Measurements from ENCODE around the gene ATRIP. TPM values are rescaled to one million over a fixed set of nuclear protein-coding genes. Genes with fewer than 3 reads are reported as not detected.

The ATRIP gene
- polyA plus RNA-seq, 2 of the 4 experiments (the other 2 are of a cell fraction), result 6.1 to 9.4 TPM

DNA sequence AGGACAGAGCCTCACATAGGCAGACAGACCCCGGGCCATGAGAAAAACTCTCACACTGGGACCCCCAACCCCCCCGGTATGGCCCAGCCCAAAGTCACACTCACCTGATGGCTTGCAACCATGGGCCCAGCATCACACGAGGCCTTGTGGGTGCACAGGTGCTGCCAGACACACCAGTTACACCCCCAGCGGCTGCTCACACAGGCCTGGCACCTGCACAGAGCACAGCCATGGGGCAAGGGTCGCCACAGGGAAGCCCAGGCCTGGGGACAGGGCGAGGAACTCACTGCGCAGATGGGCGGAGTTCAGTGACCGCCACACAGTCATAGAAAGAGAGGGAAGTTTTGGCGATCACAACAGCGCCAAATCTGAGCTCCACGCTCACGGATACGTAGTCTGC is 26.0 kb upstream of the ATRIP start:
- TF ChIP-seq EHF (CRISPR knock-in tag; IDR thresholded peaks at IDR 0.05) (no peak), HES2 (IDR thresholded peaks at IDR 0.05) (no peak), BHLHE40 (IDR thresholded peaks at IDR 0.05; ENCODE audit: low read depth, low read length) (no peak), NFE2L2 (conservative IDR thresholded peaks at IDR 0.05; ENCODE audit: low read length) (no peak), POLR2AphosphoS2 (conservative IDR thresholded peaks at IDR 0.05; ENCODE audit: low read length) (no peak), SREBF2 (IDR thresholded peaks at IDR 0.05) (no peak), RCOR1 (IDR thresholded peaks at IDR 0.05; ENCODE audit: low read depth, low read length) (no peak), ZNF302 (CRISPR knock-in tag; IDR thresholded peaks at IDR 0.05) (no peak), RFX5 (IDR thresholded peaks at IDR 0.05) (no peak), KDM1A (IDR thresholded peaks at IDR 0.05; ENCODE audit: low read depth) (no peak)
- Histone ChIP-seq H3K27ac (no peak overlapping the region), H3K4me2 (no peak overlapping the region), H3K4me3 (no peak overlapping the region), H3K4me1 (0 out of 3 replicates have a peak, but pooled peaks cover 4% of the 10 kb centered on the region), H3K9me3 (no peaks in the 10 kb centered on the region)
- WGBS (ENCODE audit: missing lambda C conversion rate), result 92% methylated on average over 9 of the region's 14 CpGs
- FAIRE-seq, result no peak
- ChIA-PET POLR2A (no interaction called here), CTCF (interaction anchor here (3.1 to 31.5 kb wide), 2 partner anchors 11 to 20 kb away, joined by 13 to 488 read pairs; partner anchors contain the start of gene PLXNB1)
- no peak for DNase-seq (ENCODE audit: low read depth in 1 of 2, low spot score in 1 of 2)
- no peak for ATAC-seq

- DNase-seq (ENCODE audit: low read depth in 1 of 2, low spot score in 1 of 2) (no peak), ATAC-seq (peak in 1 of 2 experiments; percentile 48; a peak in 3 of 6 replicates), FAIRE-seq (no peak)
- H3K9me3 ChIP-seq, result no peaks in the 10 kb centered on the region
- H3K27ac ChIP-seq, result no peak overlapping the region
- H3K4me3 ChIP-seq, result no peak overlapping the region
- CTCF ChIA-PET, result interaction anchor here (3.1 to 31.5 kb wide), 2 partner anchors 9 to 22 kb away, joined by 13 to 488 read pairs; partner anchors contain the start of gene PLXNB1
- TF ChIP-seq GATA3 (IDR thresholded peaks at IDR 0.05; ENCODE audit: borderline replicate concordance) (no peak), TP53 (CRISPR knock-in tag; IDR thresholded peaks at IDR 0.05) (no peak), NFE2L2 (conservative IDR thresholded peaks at IDR 0.05; ENCODE audit: low read length) (no peak), EHMT2 (IDR thresholded peaks at IDR 0.05; ENCODE audit: low read depth) (no peak), ZNF302 (CRISPR knock-in tag; IDR thresholded peaks at IDR 0.05) (no peak), CBX2 (IDR thresholded peaks at IDR 0.05; ENCODE audit: borderline replicate concordance, low read depth) (no peak), EHF (CRISPR knock-in tag; IDR thresholded peaks at IDR 0.05) (no peak), PHF8 (IDR thresholded peaks at IDR 0.05; ENCODE audit: borderline replicate concordance, low read depth) (no peak), HOXB5 (CRISPR knock-in tag; IDR thresholded peaks at IDR 0.05) (no peak)
- H3K4me2 ChIP-seq, result no peak overlapping the region
- H3K4me1 ChIP-seq, result peaks cover 16% of the 10 kb centered on the region
- POLR2A ChIA-PET, result no interaction called here
- WGBS (ENCODE audit: missing lambda C conversion rate), result no CpG with 5 or more reads among the region's 3 CpGs
Observed at GRCh38 chr3:48422272-48422671, 24.3 kb upstream of the ATRIP start.

DNA sequence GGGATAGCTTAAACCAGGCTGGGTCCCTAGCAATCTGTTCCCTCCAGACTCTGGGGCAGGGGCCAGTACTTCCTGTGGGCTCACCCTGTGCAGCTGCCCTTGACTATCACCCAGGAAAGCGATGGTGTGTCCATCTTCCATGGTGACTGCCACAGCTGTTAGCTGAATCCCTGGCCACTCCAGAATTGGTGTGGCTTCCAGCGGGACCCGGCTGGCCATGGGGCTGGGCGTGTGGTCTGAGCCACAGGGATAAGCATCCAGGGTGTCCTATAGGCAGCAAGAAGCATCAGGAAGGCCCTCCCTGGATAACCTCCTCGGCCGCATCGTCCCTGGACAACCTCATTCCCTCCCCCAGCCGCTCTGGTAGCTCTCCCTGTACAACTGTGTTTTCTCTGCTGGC is 23.9 kb upstream of the ATRIP start:
- H3K4me2 ChIP-seq, result no peak overlapping the region
- FAIRE-seq (no peak), DNase-seq (ENCODE audit: low read depth in 1 of 2, low spot score in 1 of 2) (no peak), ATAC-seq (no peak)
- ChIA-PET CTCF (interaction anchor here (1.8 to 31.5 kb wide), 3 partner anchors 9 to 149 kb away, joined by 4 to 488 read pairs (median 13); partner anchors contain the start of gene PLXNB1), POLR2A (no interaction called here)
- TF ChIP-seq MYC (IDR thresholded peaks at IDR 0.05; ENCODE audit: borderline replicate concordance, low read length) (no peak), ZC3H11A (IDR thresholded peaks at IDR 0.05) (no peak), TP53 (CRISPR knock-in tag; IDR thresholded peaks at IDR 0.05) (no peak), RAD21 (conservative IDR thresholded peaks at IDR 0.05 in 1 of 2, IDR thresholded peaks at IDR 0.05 in 1 of 2) (no peak), PBX3 (IDR thresholded peaks at IDR 0.05) (no peak)
- H3K4me3 ChIP-seq, result no peak overlapping the region
- peaks cover 20% of the 10 kb centered on the region for H3K4me1 ChIP-seq
- H3K27ac ChIP-seq, result no peak overlapping the region
- WGBS (ENCODE audit: missing lambda C conversion rate), result 96% methylated on average over 4 of the region's 8 CpGs
- H3K9me3 ChIP-seq, result no peaks in the 10 kb centered on the region

Data from A549 (cell line).